NCI-H2081 (cell line): ENCODE data around the gene RPGRIP1L.

Experiments used
- DNase-seq, 2 experiments: peaks; one replicate each; lab custom pipeline; 2025; lab: John Stamatoyannopoulos, UW

The RPGRIP1L gene

GRCh38 chr16:53703590-53704444 lies at the start of gene RPGRIP1L, which contains the start of gene FTO:
Gene RPGRIP1L, minus strand, starts transcription at chr16:53703859. Its CDS starts 3,136 bp downstream, at chr16:53700723.
Gene FTO, plus strand, starts transcription at chr16:53704156.
- peak; percentile 94 to 97 for DNase-seq

- no peak for DNase-seq
Measured at GRCh38 chr16:53753431-53753830, 49.8 kb upstream of the RPGRIP1L start.

GRCh38 chr16:53752560-53752959 lies 48.9 kb upstream of the RPGRIP1L start:
- no peak for DNase-seq

GRCh38 chr16:53745753-53746266 lies 42.2 kb upstream of the RPGRIP1L start:
- no peak for DNase-seq

- DNase-seq, result no peak
Measured at GRCh38 chr16:53745086-53745485, 41.4 kb upstream of the RPGRIP1L start.

- DNase-seq, result peak in 1 of 2 experiments; percentile 39
Measured at GRCh38 chr16:53744449-53744848, 40.8 kb upstream of the RPGRIP1L start.

- peak in 1 of 2 experiments; percentile 10 for DNase-seq
Measured at GRCh38 chr16:53743149-53743566, 39.5 kb upstream of the RPGRIP1L start.

GRCh38 chr16:53741546-53741945 lies 37.9 kb upstream of the RPGRIP1L start:
- no peak for DNase-seq

- DNase-seq, result no peak
Measured at GRCh38 chr16:53740933-53741531, 37.4 kb upstream of the RPGRIP1L start.

- DNase-seq, result no peak
Measured at GRCh38 chr16:53740476-53740875, 36.8 kb upstream of the RPGRIP1L start.

GRCh38 chr16:53737552-53737951 lies 33.9 kb upstream of the RPGRIP1L start:
- DNase-seq, result no peak

- no peak for DNase-seq
Measured at GRCh38 chr16:53736297-53736696, 32.6 kb upstream of the RPGRIP1L start.

GRCh38 chr16:53734908-53735307 lies 31.2 kb upstream of the RPGRIP1L start:
- no peak for DNase-seq

- no peak for DNase-seq
Measured at GRCh38 chr16:53732296-53732929, 28.8 kb upstream of the RPGRIP1L start.

GRCh38 chr16:53730693-53731092 lies 27.0 kb upstream of the RPGRIP1L start:
- no peak for DNase-seq

GRCh38 chr16:53726625-53727024 lies 23.0 kb upstream of the RPGRIP1L start:
- no peak for DNase-seq

- DNase-seq, result no peak
Measured at GRCh38 chr16:53721017-53721416, 17.4 kb upstream of the RPGRIP1L start.

- no peak for DNase-seq
Measured at GRCh38 chr16:53717577-53717976, 13.9 kb upstream of the RPGRIP1L start.

GRCh38 chr16:53715023-53715384 lies 11.3 kb upstream of the RPGRIP1L start:
- DNase-seq, result no peak

- DNase-seq, result peak; percentile 56 to 80
Measured at GRCh38 chr16:53714205-53715022, 10.8 kb upstream of the RPGRIP1L start.

GRCh38 chr16:53713403-53714204 lies 9.9 kb upstream of the RPGRIP1L start:
- DNase-seq, result no peak
